GM10248 (cell line): Measurements from ENCODE around the gene PGAM1.

Experiments used
- CTCF ChIA-PET: fragments of 300-600 bp; sonication (Branson Sonifier 250); formaldehyde crosslinking; extraction: SDS; loops from one replicate; lab custom pipeline; 2021; ENCODE audit warnings: antibody characterized with exemption; lab: Yijun Ruan, JAX
- POLR2A ChIA-PET: fragments of 350-650 bp; sonication (Branson Sonifier 250); formaldehyde crosslinking; extraction: SDS; loops from one replicate; lab custom pipeline; 2020; ENCODE audit warnings: antibody characterized with exemption; lab: Yijun Ruan, JAX
- DNase-seq: peaks from one replicate; pipeline ENCODE4 v3.0.0; 2012; ENCODE audit errors: extremely low spot score
- CTCF ChIP-seq: IDR thresholded peaks from 2 replicates; pipeline ENCODE4 v1.5.1; 2012; ENCODE audit warnings: mild to moderate bottlenecking, low read depth; ENCODE audit errors: extremely low read depth, missing control alignments, control extremely low read depth

The PGAM1 gene

GRCh38 chr10:97442277-97442676, 16.3 kb downstream of the PGAM1 start:
- DNase-seq: no peak
- ChIA-PET POLR2A (no interaction called here), CTCF (interaction anchor here (1.0 to 1.9 kb wide), 2 partner anchors 11 to 15 kb away, joined by 4 to 7 read pairs; no protein-coding TSS in a partner anchor)
- TF ChIP-seq CTCF: no peak

DNA sequence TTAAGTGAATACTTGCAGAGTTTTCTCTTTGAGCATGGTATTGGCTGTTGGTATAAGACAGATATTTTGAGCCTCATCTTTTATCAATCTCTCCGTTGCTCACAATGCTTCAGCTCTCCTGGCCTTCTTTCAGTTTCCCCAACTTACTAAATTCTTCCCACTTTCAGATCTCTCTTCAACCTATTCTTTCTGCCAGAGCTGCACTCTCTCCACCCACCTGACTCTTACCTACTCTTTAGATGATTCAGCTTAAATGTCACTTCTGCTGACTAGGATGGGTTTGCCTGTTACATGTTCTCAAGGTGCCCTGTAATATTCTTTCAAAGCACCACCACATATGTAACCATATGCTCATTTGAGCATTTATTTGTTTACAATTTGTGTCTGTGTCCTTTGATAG, 18.2 kb downstream of the PGAM1 start:
- DNase-seq: no peak
- CTCF ChIA-PET: interaction anchor here (0.9 to 1.8 kb wide), 11 partner anchors 9 to 48 kb away, joined by 3 to 8 read pairs (median 3); no protein-coding TSS in a partner anchor
- POLR2A ChIA-PET: interaction anchor here (1.1 kb wide), 1 partner anchor 11 kb away, joined by 3 read pairs; no protein-coding TSS in a partner anchor
- no peak for TF ChIP-seq CTCF

DNA sequence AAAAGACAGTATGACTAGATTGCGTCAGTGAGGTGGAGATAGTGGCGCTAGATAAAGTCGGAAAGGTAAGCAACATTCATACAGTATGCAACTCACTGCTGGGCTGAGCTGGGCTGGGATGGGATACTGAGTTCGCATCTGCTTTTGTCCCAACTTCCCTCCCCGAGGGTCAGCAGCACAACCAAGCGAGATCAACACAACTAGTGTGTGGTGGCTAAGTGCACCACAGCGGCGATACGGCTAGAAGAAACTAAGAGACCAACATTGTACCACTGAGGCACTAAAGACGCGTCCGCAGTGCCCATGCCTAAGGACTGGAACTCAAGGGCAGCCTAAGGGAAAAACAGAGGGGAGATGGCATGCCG, 19.3 kb downstream of the PGAM1 start:
- POLR2A ChIA-PET: no interaction called here

DNA sequence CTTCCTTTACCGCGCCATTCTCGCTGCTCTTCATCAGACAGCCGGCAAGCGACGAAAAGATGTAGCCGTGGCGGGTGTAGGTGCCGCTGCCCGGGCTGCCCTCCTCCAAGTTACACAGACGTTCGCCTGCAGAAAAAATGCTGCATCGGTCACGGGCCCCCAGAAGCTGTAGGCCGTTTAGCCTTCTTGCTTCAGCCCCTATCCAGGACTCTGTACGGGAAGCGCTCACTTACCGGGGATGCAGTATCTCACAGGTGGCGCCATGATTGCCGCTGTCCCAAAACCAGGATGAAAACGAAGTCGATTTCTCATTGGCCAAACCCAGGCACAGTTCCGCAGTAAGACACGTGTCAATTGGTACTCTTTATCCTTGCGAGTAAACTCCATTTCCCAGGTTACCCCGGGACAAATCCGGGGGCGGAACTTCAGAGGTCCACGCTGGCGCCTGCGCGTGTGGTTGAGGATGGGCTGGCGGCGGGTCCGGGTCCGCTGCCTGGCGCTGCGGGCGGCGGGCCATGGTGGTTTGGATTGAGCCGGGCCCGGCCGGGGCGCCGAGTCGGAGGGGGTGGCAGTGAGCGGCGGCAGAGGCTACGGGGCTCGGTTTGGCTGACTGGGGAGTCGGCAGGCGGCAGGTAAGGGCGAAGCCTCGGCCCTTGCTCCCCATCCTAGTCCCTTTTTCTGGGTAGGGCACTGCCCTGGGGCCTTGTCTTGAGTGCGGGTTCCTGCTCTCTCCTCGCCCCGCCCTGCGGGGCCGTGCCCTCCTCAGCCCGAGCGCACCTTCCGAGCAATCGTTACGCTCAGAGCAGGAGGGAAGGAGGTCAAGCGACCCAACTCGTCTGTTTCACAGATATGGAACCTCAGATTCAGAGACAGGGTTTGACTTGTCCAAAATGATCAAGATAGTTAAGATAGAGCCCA, 20.0 kb downstream of the PGAM1 start, which contains the start of the genes EXOSC1 and ZDHHC16:
Gene EXOSC1, minus strand, starts transcription at position 285 of the 918 bp plus-strand sequence. Its CDS starts 21 bp downstream, at position 264.
Gene ZDHHC16, plus strand, starts transcription at position 454 of the 918 bp plus-strand sequence. CDS start 5,501 bp downstream, outside the sequence.
- TF ChIP-seq CTCF: peak; percentile 21
- POLR2A ChIA-PET: no interaction called here
- CTCF ChIA-PET: interaction anchor here (1.8 kb wide), 1 partner anchor 12 kb away, joined by 5 read pairs; no protein-coding TSS in a partner anchor
- DNase-seq: peak; percentile 98

More for the DNA sequence above, 19.3 kb downstream of the PGAM1 start:
- TF ChIP-seq CTCF: no peak
- CTCF ChIA-PET: interaction anchor here (1.0 to 1.8 kb wide), 6 partner anchors 8 to 42 kb away, joined by 3 to 8 read pairs (median 3); no protein-coding TSS in a partner anchor
- DNase-seq: no peak

DNA sequence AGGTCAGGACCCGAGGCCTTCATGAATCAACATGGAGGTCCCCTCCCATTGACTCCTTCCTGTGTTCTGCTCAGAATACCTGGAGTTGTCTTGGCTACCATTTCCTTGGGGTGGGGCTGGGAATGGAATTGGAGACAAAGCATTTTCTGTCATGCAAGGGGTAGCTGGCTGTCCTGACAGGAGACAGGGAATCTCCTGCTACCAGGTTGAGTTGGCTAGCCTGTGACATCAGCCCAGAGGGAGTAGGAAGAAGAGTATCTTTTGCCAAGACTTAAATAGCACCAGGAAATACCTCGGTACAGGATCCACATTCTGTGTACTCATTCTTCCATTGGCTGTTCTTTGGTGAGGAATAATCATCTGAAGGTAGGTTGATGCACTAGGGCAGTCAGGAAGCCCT, 24.8 kb downstream of the PGAM1 start:
- POLR2A ChIA-PET: no interaction called here
- CTCF ChIA-PET: no interaction called here
- no peak for DNase-seq
- no peak for TF ChIP-seq CTCF

DNA sequence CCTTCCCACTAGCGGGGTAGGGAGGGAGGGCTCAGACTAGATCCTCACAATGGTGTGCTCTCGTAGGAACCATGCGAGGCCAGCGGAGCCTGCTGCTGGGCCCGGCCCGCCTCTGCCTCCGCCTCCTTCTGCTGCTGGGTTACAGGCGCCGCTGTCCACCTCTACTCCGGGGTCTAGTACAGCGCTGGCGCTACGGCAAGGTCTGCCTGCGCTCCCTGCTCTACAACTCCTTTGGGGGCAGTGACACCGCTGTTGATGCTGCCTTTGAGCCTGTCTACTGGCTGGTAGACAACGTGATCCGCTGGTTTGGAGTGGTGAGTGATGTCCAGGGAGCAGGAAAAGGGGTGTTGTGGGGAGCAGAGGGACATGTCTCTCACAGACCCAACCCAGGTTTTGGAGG, 25.6 kb downstream of the PGAM1 start:
- ChIA-PET POLR2A (no interaction called here), CTCF (interaction anchor here (1.3 kb wide), 1 partner anchor 13 kb away, joined by 3 read pairs; no protein-coding TSS in a partner anchor)
- DNase-seq: no peak
- TF ChIP-seq CTCF: no peak
